NT2/D1 (cell line): Measurements from ENCODE around the gene EIF2S1.

Experiments used
- SUZ12 ChIP-seq: IDR thresholded peaks from 2 replicates; pipeline ENCODE4 v1.6.1; 2011; ENCODE audit not compliant: insufficient read length, insufficient read depth; ENCODE audit errors: extremely low read depth
- YY1 ChIP-seq: IDR thresholded peaks from 2 replicates; pipeline ENCODE4 v1.6.1; 2011; ENCODE audit not compliant: insufficient read length, insufficient read depth
- ZNF274 ChIP-seq: IDR thresholded peaks from 2 replicates; pipeline ENCODE4 v1.6.1; 2011; ENCODE audit warnings: mild to moderate bottlenecking, low read depth, low read length

DNA sequence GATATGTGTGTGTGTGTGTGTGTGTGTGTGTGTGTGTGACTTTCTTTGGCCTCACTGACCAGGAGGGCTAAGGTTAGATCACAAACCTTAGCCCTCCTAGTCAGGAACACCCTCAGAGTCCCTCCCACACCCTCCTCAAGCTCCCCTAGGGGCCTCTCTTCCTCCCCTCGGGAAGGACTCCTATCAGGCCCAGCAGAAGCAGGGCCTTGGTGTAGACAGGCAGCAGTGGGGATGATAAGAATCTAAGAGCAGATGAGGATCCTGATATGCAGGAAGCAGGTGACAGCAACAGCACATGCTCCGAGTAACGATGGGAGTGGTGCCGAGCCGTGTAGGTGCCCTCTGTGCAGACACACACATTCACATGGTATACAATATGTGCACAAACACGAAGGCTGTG lies 31.1 kb downstream of the EIF2S1 start:
- TF ChIP-seq ZNF274 (no peak), YY1 (no peak), SUZ12 (no peak)
